Testis (tissue), 3 donors: Measurements from ENCODE around the gene DUSP22. TPM values are rescaled to one million over a fixed set of nuclear protein-coding genes. Genes with fewer than 3 reads are reported as not detected.

ENCODE experiments used
- DNase-seq: peaks from one replicate; pipeline ENCODE4 v3.0.0-alpha.2; 2019
- H3K27ac ChIP-seq, 2 donors: fragments of 200-600 bp; sonication (generic); one replicate each; pipeline ENCODE4 v1.5.1; 2019
- H3K27me3 ChIP-seq: fragments of 200-600 bp; sonication (generic); one replicate; pipeline ENCODE4 v1.5.1; 2019
- H3K36me3 ChIP-seq: fragments of 200-600 bp; sonication (generic); one replicate; pipeline ENCODE4 v1.5.1; 2017; ENCODE audit warnings: low read depth; ENCODE audit errors: missing control alignments
- H3K4me1 ChIP-seq: fragments of 200-600 bp; sonication (generic); one replicate; pipeline ENCODE4 v1.5.1; 2019
- H3K4me3 ChIP-seq, 2 donors: fragments of 200-600 bp; sonication (generic); one replicate each; pipeline ENCODE4 v1.5.1; 2017 to 2019
- H3K9me3 ChIP-seq: fragments of 200-600 bp; sonication (generic); one replicate; pipeline ENCODE4 v1.5.1; 2017
- CTCF ChIP-seq, 3 experiments: fragments of 450-650 bp in 2 of 3; fragments of 200-600 bp in 1 of 3; sonication (generic) in 1 of 3; IDR thresholded peaks; one replicate each; pipeline ENCODE4 v1.5.1; 2016 to 2019; ENCODE audit warnings: antibody characterized with exemption in 3 of 3, mild to moderate bottlenecking in 2 of 3, moderate library complexity in 1 of 3
- POLR2A ChIP-seq: fragments of 450-650 bp; IDR thresholded peaks from one replicate; pipeline ENCODE4 v1.6.1; 2017; ENCODE audit warnings: antibody characterized with exemption, mild to moderate bottlenecking, moderate library complexity
- WGBS, 2 donors: methylation state at CpG; one replicate each; pipeline ENCODE4 v1.1.5; 2018; 5-methylcytosine and 5-hydroxymethylcytosine counted together
- intact Hi-C: fragments of 100-400 bp; cut with DNase I; formaldehyde crosslinking; loops from one replicate; pipeline ENCODE4 v1.15.1; 2023; ENCODE audit warnings: low total_unique reads
- polyA plus RNA-seq: library from polyadenylated mRNA; stranded (reverse); fragments of 350-450 nt; fragmentation: Illumina TruSeq; extraction: RNeasy Lipid Tissue Mini Kit (QIAGEN cat#74804); gene quantifications from one replicate; pipeline ENCODE4 v1.2.3, GENCODE V29; 2014; ENCODE audit warnings: low read depth, low replicate concordance; ENCODE audit not compliant: insufficient read depth
- total RNA-seq, 2 donors: library from RNA; depleted of rRNA; stranded (reverse); fragments of >200 nt; gene quantifications; one replicate each; pipeline ENCODE4 v1.2.3, GENCODE V29; 2016

The DUSP22 gene
- total and polyA plus RNA-seq, 3 donors from 2014 or later: 112 to 158 (median 129) TPM

- no peak overlapping the region for H3K4me3 ChIP-seq
- no peak for DNase-seq
- WGBS, 2 donors: 76 to 83% methylated on average over 5 of the region's 5 CpGs
Observed at GRCh38 chr6:307874-308273, 15.6 kb downstream of the DUSP22 start.

DNA sequence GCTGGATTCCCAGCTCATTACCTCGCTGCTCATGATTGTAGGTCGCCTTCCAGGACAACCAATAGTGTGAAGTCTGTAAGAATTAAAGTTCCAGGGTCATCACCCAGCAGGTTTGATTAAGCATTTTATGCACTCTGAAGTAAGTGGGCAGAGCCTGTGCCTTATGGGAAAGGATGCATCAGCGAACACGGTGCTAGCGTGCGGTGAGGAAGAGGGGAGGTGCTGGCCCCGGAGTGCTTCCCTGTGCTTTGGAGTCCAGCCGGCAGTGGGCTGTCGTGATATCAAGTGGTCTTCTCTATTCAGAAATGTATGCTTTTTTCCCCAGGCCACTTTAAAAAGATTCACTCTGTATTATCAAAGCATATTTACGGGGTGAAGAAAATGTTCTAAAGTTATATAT lies 16.0 kb downstream of the DUSP22 start:
- no peak for DNase-seq
- H3K27ac ChIP-seq: no peak overlapping the region
- peaks cover 4% of the 10 kb centered on the region for H3K4me1 ChIP-seq
- H3K9me3 ChIP-seq: no peaks in the 10 kb centered on the region
- no peaks in the 10 kb centered on the region for H3K27me3 ChIP-seq
- no peaks in the 10 kb centered on the region for H3K36me3 ChIP-seq
- no peak for TF ChIP-seq POLR2A
- no peak for TF ChIP-seq CTCF (IDR thresholded peaks at IDR 0.05)
- intact Hi-C loops: no loop called here
- no peak overlapping the region for H3K4me3 ChIP-seq
- 88% methylated on average over 10 of the region's 10 CpGs for WGBS, 2 donors

More at GRCh38 chr6:307874-308273, 15.6 kb downstream of the DUSP22 start:
- Histone ChIP-seq H3K4me1 (peaks cover 4% of the 10 kb centered on the region), H3K9me3 (no peaks in the 10 kb centered on the region), H3K27ac (no peak overlapping the region), H3K27me3 (no peaks in the 10 kb centered on the region), H3K36me3 (no peaks in the 10 kb centered on the region)
- TF ChIP-seq POLR2A (no peak), CTCF (IDR thresholded peaks at IDR 0.05) (no peak)
- intact Hi-C loops: no loop called here

GRCh38 chr6:308768-309167 lies 16.5 kb downstream of the DUSP22 start:
- intact Hi-C loops: no loop called here
- Histone ChIP-seq H3K4me3 (no peak overlapping the region), H3K9me3 (no peaks in the 10 kb centered on the region), H3K4me1 (peaks cover 4% of the 10 kb centered on the region), H3K27me3 (no peaks in the 10 kb centered on the region), H3K36me3 (no peaks in the 10 kb centered on the region), H3K27ac (no peak overlapping the region)
- 80% methylated on average over 8 of the region's 8 CpGs for WGBS, 2 donors
- DNase-seq: no peak
- TF ChIP-seq CTCF (IDR thresholded peaks at IDR 0.05): no peak
- TF ChIP-seq POLR2A: no peak

DNA sequence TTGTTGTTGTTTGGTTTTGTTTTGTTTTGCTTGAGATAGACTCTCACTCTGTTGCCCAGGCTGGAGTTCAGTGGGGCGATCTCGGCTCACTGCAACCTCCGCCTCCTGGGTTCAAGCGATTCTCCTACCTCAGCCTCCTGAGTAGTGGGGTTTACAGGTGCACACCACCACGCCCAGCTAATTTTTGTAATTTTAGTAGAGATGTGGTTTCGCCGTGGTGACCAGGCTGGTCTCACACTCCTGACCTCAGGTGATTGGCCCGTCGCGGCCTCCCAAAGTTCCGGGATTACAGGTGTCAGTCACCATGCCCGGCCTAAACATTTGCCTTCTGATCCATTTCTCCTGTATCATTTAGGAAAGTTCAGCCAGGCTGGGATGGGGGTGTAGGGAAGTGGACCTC lies 17.7 kb downstream of the DUSP22 start:
- no peak for DNase-seq
- WGBS, 2 donors: 93 to 94% methylated on average over 12 of the region's 12 CpGs
- H3K27me3 ChIP-seq: no peaks in the 10 kb centered on the region
- TF ChIP-seq CTCF (IDR thresholded peaks at IDR 0.05) (no peak), POLR2A (no peak)
- no peak overlapping the region for H3K4me3 ChIP-seq
- intact Hi-C loops: no loop called here
- no peaks in the 10 kb centered on the region for H3K36me3 ChIP-seq
- peaks cover 4% of the 10 kb centered on the region for H3K4me1 ChIP-seq
- H3K27ac ChIP-seq: no peak overlapping the region
- H3K9me3 ChIP-seq: no peaks in the 10 kb centered on the region

DNA sequence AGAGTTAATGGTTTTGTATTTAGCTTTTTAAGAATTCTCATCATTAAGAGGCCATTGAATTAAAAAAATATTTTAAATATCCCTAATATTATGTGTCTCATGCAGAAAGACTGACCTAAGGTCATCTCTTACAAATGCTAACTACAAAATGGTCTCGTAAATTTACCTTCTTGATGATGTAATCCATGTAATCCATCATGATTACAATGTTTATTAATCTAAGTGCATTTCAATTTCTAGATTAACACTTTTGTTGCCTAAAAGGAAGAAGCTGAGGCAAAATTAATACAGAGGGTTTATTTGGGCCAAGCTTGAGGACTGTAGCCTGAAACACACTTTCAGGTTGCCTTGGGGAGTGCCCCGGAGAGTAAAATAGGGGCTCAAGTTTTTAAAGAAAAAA lies 18.4 kb downstream of the DUSP22 start:
- no peaks in the 10 kb centered on the region for H3K27me3 ChIP-seq
- H3K4me3 ChIP-seq: no peak overlapping the region
- no peak overlapping the region for H3K27ac ChIP-seq
- WGBS, 2 donors: 85% methylated on average over 2 of the region's 2 CpGs
- H3K4me1 ChIP-seq: peaks cover 4% of the 10 kb centered on the region
- intact Hi-C loops: no loop called here
- no peaks in the 10 kb centered on the region for H3K36me3 ChIP-seq
- H3K9me3 ChIP-seq: no peaks in the 10 kb centered on the region
- no peak for DNase-seq
- no peak for TF ChIP-seq POLR2A
- TF ChIP-seq CTCF (IDR thresholded peaks at IDR 0.05): no peak
